Ascending aorta (tissue), 2 donors: ENCODE data around the gene PSMD2. TPM values are rescaled to one million over a fixed set of nuclear protein-coding genes. Genes with fewer than 3 reads are reported as not detected.

Experiments
- DNase-seq, 2 donors: peaks; one replicate each; pipeline ENCODE4 v3.0.0-alpha.2; 2019; ENCODE audit warnings: low spot score in 2 of 2
- H3K27ac ChIP-seq, 2 donors: fragments of 200-600 bp; sonication (generic); one replicate each; pipeline ENCODE4 v1.5.1; 2016 to 2017; ENCODE audit warnings: mild to moderate bottlenecking in 1 of 2
- H3K27me3 ChIP-seq: fragments of 200-600 bp; sonication (generic); one replicate; pipeline ENCODE4 v1.5.1; 2017
- H3K36me3 ChIP-seq, 2 donors: fragments of 200-600 bp; sonication (generic); one replicate each; pipeline ENCODE4 v1.5.1; 2016
- H3K4me1 ChIP-seq, 2 donors: fragments of 200-600 bp; sonication (generic); one replicate each; pipeline ENCODE4 v1.5.1; 2016 to 2017; ENCODE audit warnings: mild to moderate bottlenecking in 1 of 2
- H3K4me3 ChIP-seq, 2 donors: fragments of 200-600 bp; sonication (generic); one replicate each; pipeline ENCODE4 v1.5.1; 2016 to 2017; ENCODE audit warnings: mild to moderate bottlenecking in 1 of 2
- H3K9me3 ChIP-seq, 2 donors: fragments of 200-600 bp; sonication (generic); one replicate each; pipeline ENCODE4 v1.5.1; 2016
- CTCF ChIP-seq, 3 experiments: fragments of 200-600 bp in 2 of 3; fragments of 450-650 bp in 1 of 3; sonication (generic) in 2 of 3; IDR thresholded peaks; one replicate each; pipeline ENCODE4 v1.5.1; 2016 to 2019; ENCODE audit warnings: antibody characterized with exemption in 3 of 3, mild to moderate bottlenecking in 1 of 3, moderate library complexity in 1 of 3
- intact Hi-C: fragments of 100-400 bp; cut with DNase I; formaldehyde crosslinking; loops from one replicate; pipeline ENCODE4 v1.15.1; 2023
- total RNA-seq: library from RNA; depleted of rRNA; stranded (reverse); fragments of >200 nt; gene quantifications from one replicate; pipeline ENCODE4 v1.1.0, GENCODE V29; 2016

PSMD2 gene
- total RNA-seq, 1 donor from 2014 or later = 151 TPM

DNA sequence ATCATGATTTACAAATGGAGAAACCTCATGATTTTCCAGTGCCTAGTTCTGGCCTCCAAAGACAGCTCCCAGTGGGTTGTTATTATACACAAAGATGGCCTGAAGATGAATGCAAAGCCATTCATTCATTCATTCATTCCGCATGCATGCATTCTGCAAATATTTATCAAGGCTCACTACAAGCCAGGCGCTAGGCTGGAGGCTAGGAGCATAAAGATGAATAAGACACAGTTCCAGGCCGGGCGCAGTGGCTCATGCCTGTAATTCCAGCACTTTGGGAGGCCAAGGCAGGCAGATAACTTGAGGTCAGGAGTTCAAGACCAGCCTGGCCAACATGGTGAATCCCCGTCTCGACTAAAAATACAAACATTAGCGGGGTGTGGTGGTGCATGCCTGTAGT lies 2.4 kb upstream of the PSMD2 start:
- intact Hi-C loops = loop anchor here (5.0 kb wide), 1 partner anchor 409 kb away; no protein-coding TSS in a partner anchor
- H3K4me1 ChIP-seq = no peaks in the 10 kb centered on the region
- DNase-seq = no peak
- no peak overlapping the region for H3K27ac ChIP-seq
- TF ChIP-seq CTCF (IDR thresholded peaks at IDR 0.05) = no peak
- H3K9me3 ChIP-seq = no peaks in the 10 kb centered on the region
- no peak overlapping the region for H3K4me3 ChIP-seq
- no peaks in the 10 kb centered on the region for H3K27me3 ChIP-seq
- H3K36me3 ChIP-seq = peaks cover 11 to 14% of the 10 kb centered on the region in 2 donors

DNA sequence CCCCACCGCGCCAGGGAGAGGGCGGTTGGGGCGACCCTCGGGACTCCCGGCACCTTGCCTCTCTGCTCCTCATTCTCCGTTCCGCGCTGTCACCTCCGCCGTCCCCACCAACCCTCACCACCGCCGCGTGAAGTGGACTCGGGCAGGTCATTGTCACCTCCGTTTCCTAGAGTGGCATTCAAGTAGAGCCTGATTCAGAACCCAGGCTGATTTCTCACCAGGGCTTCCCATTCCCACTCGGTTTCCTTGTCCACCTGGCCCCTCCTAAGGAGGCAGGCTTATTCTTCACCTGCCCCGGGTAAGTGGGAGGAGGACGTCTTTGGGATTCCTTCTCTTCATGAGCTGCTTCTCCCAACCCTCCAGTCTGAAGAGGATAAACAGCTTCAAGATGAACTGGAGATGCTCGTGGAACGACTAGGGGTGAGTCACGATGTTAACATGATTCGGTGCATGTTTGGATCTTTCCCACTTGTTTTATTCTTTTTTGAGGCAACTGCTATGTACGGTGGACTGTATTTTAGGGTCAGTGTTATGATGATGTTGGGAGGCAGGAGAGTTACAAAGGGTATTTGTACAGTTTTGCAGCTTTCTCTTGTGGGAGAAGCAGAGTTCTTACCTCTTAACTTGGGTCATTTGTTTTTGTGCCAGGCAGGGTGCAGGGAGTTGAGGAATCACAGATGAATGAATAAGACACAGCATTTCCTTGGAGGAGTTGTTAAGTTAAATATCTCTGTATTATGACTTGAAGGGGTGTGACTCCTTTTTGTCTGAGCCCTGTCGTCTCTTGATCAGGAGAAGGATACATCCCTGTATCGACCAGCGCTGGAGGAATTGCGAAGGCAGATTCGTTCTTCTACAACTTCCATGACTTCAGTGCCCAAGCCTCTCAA lies 692 bp downstream of the PSMD2 start:
- Histone ChIP-seq H3K27ac (peak overlapping the region; percentile 50 to 73), H3K4me1 (no peaks in the 10 kb centered on the region), H3K27me3 (no peaks in the 10 kb centered on the region), H3K9me3 (no peaks in the 10 kb centered on the region), H3K4me3 (peak overlapping the region; percentile 75 to 78), H3K36me3 (peaks cover 42 to 44% of the 10 kb centered on the region in 2 donors)
- no peak for TF ChIP-seq CTCF (IDR thresholded peaks at IDR 0.05)
- intact Hi-C loops = loop anchor here (1.0 to 5.0 kb wide), 9 partner anchors 15 to 412 kb away; partner anchors contain the start of genes ABCF3, AP2M1, CLCN2 and EEF1AKMT4
- no peak for DNase-seq

DNA sequence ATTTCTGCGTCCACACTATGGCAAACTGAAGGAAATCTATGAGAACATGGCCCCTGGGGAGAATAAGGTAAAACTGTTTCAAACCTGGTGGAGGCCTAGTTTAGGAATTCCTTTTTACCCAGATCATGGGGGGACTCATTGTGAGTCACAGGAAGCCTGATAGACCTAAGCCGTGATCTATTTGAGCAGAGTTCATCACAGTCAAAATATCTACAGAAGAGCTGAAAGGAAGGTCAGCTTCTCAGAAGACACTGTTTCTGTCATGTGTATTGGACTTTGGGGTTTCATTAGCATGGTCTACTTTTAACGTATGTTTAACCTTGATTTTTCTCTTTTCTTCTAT lies 1.3 kb downstream of the PSMD2 start:
- no peaks in the 10 kb centered on the region for H3K27me3 ChIP-seq
- H3K27ac ChIP-seq = no peak overlapping the region
- H3K4me3 ChIP-seq = peak overlapping the region in 1 of 2 donors; percentile 75
- DNase-seq = no peak
- no peak for TF ChIP-seq CTCF (IDR thresholded peaks at IDR 0.05)
- intact Hi-C loops = no loop called here
- H3K36me3 ChIP-seq = peaks cover 49% of the 10 kb centered on the region in 2 donors
- H3K9me3 ChIP-seq = no peaks in the 10 kb centered on the region
- H3K4me1 ChIP-seq = no peaks in the 10 kb centered on the region

DNA sequence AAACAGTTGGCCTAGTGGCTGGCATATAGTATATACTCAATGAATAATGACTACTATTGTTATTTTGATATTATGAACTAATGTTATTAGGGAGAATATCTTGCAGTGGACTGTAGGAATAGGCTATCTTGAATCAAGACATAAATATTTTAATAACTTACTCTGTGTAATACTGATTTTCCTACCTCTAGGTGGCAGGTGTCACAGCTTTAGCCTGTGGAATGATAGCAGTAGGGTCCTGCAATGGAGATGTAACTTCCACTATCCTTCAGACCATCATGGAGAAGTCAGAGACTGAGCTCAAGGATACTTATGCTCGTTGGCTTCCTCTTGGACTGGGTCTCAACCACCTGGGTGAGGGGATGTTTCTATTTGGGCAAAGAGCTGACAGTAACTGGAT lies 6.5 kb downstream of the PSMD2 start:
- Histone ChIP-seq H3K4me1 (no peaks in the 10 kb centered on the region), H3K9me3 (no peaks in the 10 kb centered on the region), H3K36me3 (peaks cover 82 to 87% of the 10 kb centered on the region in 2 donors), H3K4me3 (no peak overlapping the region), H3K27ac (no peak overlapping the region), H3K27me3 (no peaks in the 10 kb centered on the region)
- no peak for TF ChIP-seq CTCF (IDR thresholded peaks at IDR 0.05)
- DNase-seq = no peak
- intact Hi-C loops = no loop called here

DNA sequence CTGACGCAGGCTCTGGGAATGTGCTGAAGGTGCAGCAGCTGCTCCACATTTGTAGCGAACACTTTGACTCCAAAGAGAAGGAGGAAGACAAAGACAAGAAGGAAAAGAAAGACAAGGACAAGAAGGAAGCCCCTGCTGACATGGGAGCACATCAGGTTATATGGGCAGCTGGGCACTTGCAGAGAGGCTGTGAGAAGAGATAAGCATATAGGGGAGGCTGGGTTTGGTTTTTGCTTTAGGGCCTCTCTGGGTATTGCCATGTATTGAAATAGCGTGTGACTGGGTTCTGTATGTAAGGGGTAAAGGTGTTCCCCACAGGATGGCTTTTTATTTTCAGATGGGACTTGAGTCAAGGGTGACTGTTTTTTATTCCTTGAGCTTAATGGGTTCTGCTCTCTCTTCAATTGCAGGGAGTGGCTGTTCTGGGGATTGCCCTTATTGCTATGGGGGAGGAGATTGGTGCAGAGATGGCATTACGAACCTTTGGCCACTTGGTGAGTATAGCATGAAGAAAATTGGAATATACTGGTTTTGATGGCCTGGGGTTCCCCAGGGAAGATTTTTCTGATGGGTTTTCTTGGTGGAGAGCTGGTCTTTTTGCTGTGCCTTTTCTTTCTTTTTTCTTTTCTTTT lies 7.4 kb downstream of the PSMD2 start:
- no peaks in the 10 kb centered on the region for H3K9me3 ChIP-seq
- no peaks in the 10 kb centered on the region for H3K27me3 ChIP-seq
- no peak for DNase-seq
- intact Hi-C loops = no loop called here
- TF ChIP-seq CTCF (IDR thresholded peaks at IDR 0.05) = no peak
- no peak overlapping the region for H3K4me3 ChIP-seq
- H3K4me1 ChIP-seq = no peaks in the 10 kb centered on the region
- H3K36me3 ChIP-seq = peaks cover 75 to 78% of the 10 kb centered on the region in 2 donors
- H3K27ac ChIP-seq = no peak overlapping the region
